Keratinocyte (primary cell): ENCODE results near the gene CLEC1B. TPM values are rescaled to one million over a fixed set of nuclear protein-coding genes. Genes with fewer than 3 reads are reported as not detected.

Source experiments
- DNase-seq: peaks from one replicate; pipeline ENCODE4 v3.0.0-alpha.2; 2011; ENCODE audit warnings: low read depth, missing footprints, low spot score
- FAIRE-seq: peaks from 2 replicates; lab custom pipeline; 2011; peaks lifted over from hg19 to GRCh38; lab: Jason Lieb, UNC
- H2AFZ ChIP-seq: 2 replicates; pipeline ENCODE4 v1.6.0; 2012; ENCODE audit warnings: low read length, control low read depth, inconsistent platforms; ENCODE audit not compliant: control insufficient read depth
- H3K27ac ChIP-seq: 2 replicates; pipeline ENCODE4 v1.5.1; 2011; ENCODE audit warnings: low read length; ENCODE audit not compliant: control insufficient read depth, insufficient read depth
- H3K27me3 ChIP-seq: 3 replicates; pipeline ENCODE4 v1.6.0; 2011; ENCODE audit warnings: low read length; ENCODE audit not compliant: control insufficient read depth, insufficient read depth; ENCODE audit errors: extremely low read depth
- H3K36me3 ChIP-seq, 2 experiments: 2 replicates in 1 of 2; 3 replicates in 1 of 2; pipeline ENCODE4 v1.5.1; 2011; ENCODE audit warnings: low read length in 2 of 2, mild to moderate bottlenecking in 1 of 2; ENCODE audit not compliant: control insufficient read depth in 2 of 2, insufficient read depth in 2 of 2; ENCODE audit errors: extremely low read depth in 1 of 2
- H3K4me1 ChIP-seq: 3 replicates; pipeline ENCODE4 v1.5.1; 2011; ENCODE audit warnings: low read length; ENCODE audit not compliant: control insufficient read depth, insufficient read depth; ENCODE audit errors: extremely low read depth
- H3K4me2 ChIP-seq: 3 replicates; pipeline ENCODE4 v1.6.0; 2011; ENCODE audit warnings: low read depth, low read length; ENCODE audit not compliant: control insufficient read depth, insufficient read depth; ENCODE audit errors: extremely low read depth
- H3K4me3 ChIP-seq, 3 experiments: fragments of 200-600 bp in 1 of 3; sonication (generic) in 1 of 3; 2 replicates in 2 of 3; 3 replicates in 1 of 3; pipeline ENCODE4 v1.5.1; 2011 to 2016; ENCODE audit warnings: low read length in 3 of 3, mild to moderate bottlenecking in 3 of 3, control low read depth in 2 of 3, inconsistent platforms in 1 of 3, low read depth in 1 of 3, mixed read lengths in 1 of 3, mixed run types in 1 of 3, moderate library complexity in 1 of 3; ENCODE audit not compliant: control insufficient read depth in 2 of 3, insufficient read depth in 2 of 3; ENCODE audit errors: extremely low read depth in 1 of 3
- H3K79me2 ChIP-seq: 2 replicates; pipeline ENCODE4 v1.6.0; 2012; ENCODE audit warnings: low read length; ENCODE audit not compliant: control insufficient read depth, insufficient read depth
- H3K9ac ChIP-seq: 3 replicates; pipeline ENCODE4 v1.6.0; 2011; ENCODE audit warnings: low read length; ENCODE audit not compliant: control insufficient read depth, insufficient read depth; ENCODE audit errors: extremely low read depth
- H3K9me1 ChIP-seq: 3 replicates; pipeline ENCODE4 v1.6.0; 2011; ENCODE audit warnings: low read length; ENCODE audit not compliant: control insufficient read depth, insufficient read depth; ENCODE audit errors: extremely low read depth
- H3K9me3 ChIP-seq: 2 replicates; pipeline ENCODE4 v1.5.1; 2012; ENCODE audit warnings: low read depth, low read length; ENCODE audit not compliant: control insufficient read depth
- H4K20me1 ChIP-seq: 3 replicates; pipeline ENCODE4 v1.6.0; 2011; ENCODE audit warnings: low read length; ENCODE audit not compliant: control insufficient read depth, insufficient read depth; ENCODE audit errors: extremely low read depth
- EZH2 ChIP-seq: IDR thresholded peaks from one replicate; pipeline ENCODE4 v1.6.1; 2012; ENCODE audit warnings: inconsistent platforms, mild to moderate bottlenecking, low read length, moderate library complexity
- dilution Hi-C: fragments of 300-500 bp; cut with MboI; formaldehyde crosslinking; loops from one replicate; pipeline ENCODE4 v1.7.0; 2020; ENCODE audit warnings: low sequenced_read_pairs; ENCODE audit not compliant: extremely low pct_ligation_motif_present
- polyA plus RNA-seq, 5 experiments: library from polyadenylated mRNA; depleted of rRNA in 3 of 5; stranded (reverse) in 3 of 5; stranded (forward) in 1 of 5; unstranded in 1 of 5; fragments of >200 nt; gene quantifications; 1 replicate in 1 of 5; 2 replicates in 3 of 5; 3 replicates in 1 of 5; pipeline versions ENCODE4 v1.2.1 to v1.2.3, GENCODE V29; 2011 to 2012; ENCODE audit warnings: missing spikeins in 2 of 5, low read depth in 1 of 5, low replicate concordance in 1 of 5
- TF ChIP-seq, protein P1 (sequence below), 3 experiments: IDR thresholded peaks in 1 of 3; conservative IDR thresholded peaks in 1 of 3; optimal IDR thresholded peaks in 1 of 3; 2 replicates in 2 of 3; 3 replicates in 1 of 3; pipeline versions ENCODE3 to v1.5.1; 2011; ENCODE audit warnings: low read length in 3 of 3, mild to moderate bottlenecking in 3 of 3, moderate library complexity in 2 of 3, control low read depth in 1 of 3, inconsistent platforms in 1 of 3; ENCODE audit not compliant: insufficient read depth in 2 of 3; ENCODE audit errors: extremely low read depth in 1 of 3

Gene CLEC1B
- polyA plus RNA-seq, 1 donor (not counting 4 experiments of a cell fraction or from before 2014, with no cell fraction given): not detected

DNA sequence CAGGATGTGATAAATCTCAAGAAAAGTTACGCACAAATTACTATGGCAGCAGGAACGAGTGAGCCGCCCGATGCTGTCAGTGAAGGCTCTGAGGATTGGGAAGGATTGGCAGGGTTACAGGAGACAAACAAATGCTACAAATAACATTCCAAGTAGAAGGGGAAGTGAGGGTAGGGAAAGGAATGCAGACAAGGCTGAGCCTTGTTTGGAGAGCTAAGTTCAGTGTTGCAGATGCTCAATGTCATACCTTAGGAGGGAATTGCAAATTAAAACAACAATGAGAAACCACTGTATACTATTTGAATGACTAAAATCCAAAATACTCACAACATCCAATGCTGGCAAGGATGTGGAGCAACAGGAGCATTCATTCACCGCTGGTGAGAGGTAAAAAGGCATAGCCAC lies 32.9 kb upstream of the CLEC1B start:
- H3K4me3 ChIP-seq: no peak overlapping the region
- DNase-seq: peak; percentile 21
- no peaks in the 10 kb centered on the region for H3K79me2 ChIP-seq
- FAIRE-seq: peak; percentile 81
- H3K4me1 ChIP-seq: peaks cover 11% of the 10 kb centered on the region
- no peaks in the 10 kb centered on the region for H3K9me3 ChIP-seq
- TF ChIP-seq, protein P1, sequence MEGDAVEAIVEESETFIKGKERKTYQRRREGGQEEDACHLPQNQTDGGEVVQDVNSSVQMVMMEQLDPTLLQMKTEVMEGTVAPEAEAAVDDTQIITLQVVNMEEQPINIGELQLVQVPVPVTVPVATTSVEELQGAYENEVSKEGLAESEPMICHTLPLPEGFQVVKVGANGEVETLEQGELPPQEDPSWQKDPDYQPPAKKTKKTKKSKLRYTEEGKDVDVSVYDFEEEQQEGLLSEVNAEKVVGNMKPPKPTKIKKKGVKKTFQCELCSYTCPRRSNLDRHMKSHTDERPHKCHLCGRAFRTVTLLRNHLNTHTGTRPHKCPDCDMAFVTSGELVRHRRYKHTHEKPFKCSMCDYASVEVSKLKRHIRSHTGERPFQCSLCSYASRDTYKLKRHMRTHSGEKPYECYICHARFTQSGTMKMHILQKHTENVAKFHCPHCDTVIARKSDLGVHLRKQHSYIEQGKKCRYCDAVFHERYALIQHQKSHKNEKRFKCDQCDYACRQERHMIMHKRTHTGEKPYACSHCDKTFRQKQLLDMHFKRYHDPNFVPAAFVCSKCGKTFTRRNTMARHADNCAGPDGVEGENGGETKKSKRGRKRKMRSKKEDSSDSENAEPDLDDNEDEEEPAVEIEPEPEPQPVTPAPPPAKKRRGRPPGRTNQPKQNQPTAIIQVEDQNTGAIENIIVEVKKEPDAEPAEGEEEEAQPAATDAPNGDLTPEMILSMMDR (optimal IDR thresholded peaks at IDR 0.05 in 1 of 3, IDR thresholded peaks at IDR 0.05 in 1 of 3, conservative IDR thresholded peaks at IDR 0.05 in 1 of 3; ENCODE audit: extremely low read depth in 1 of 3, insufficient read depth in 2 of 3, low read length in 3 of 3): no peak
- TF ChIP-seq EZH2: no peak
- no peak overlapping the region for H3K9ac ChIP-seq
- no peaks in the 10 kb centered on the region for H4K20me1 ChIP-seq
- H3K27ac ChIP-seq: peak overlapping the region; percentile 20
- no peak overlapping the region for H2AFZ ChIP-seq
- peak overlapping the region; percentile 16 for H3K4me2 ChIP-seq
- H3K27me3 ChIP-seq: no peaks in the 10 kb centered on the region
- H3K36me3 ChIP-seq: no peaks in the 10 kb centered on the region
- dilution Hi-C loops: no loop called here
- H3K9me1 ChIP-seq: no peaks in the 10 kb centered on the region

DNA sequence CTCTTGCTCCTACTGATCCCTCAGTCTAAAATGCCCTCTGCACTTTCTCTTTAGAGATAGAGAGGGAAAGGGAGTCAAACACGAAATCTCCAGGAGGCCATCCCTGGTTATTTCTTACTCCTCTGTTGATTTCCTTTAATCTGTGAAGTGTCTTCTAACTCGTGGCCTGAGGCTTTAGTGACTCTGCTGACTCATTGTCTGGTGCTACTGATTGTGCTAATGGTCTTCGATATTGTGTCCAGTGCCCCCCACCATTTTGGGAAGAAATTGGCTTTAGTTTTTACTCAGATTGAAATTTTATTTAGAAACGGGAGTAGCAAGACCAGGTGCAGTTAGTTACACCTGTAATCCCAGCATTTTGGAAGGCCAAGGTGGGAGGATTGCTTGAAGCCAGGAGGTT lies 32.4 kb upstream of the CLEC1B start:
- H2AFZ ChIP-seq: no peak overlapping the region
- H3K79me2 ChIP-seq: no peaks in the 10 kb centered on the region
- H3K4me3 ChIP-seq: no peak overlapping the region
- no peak for TF ChIP-seq EZH2
- TF ChIP-seq, protein P1 (optimal IDR thresholded peaks at IDR 0.05 in 1 of 3, IDR thresholded peaks at IDR 0.05 in 1 of 3, conservative IDR thresholded peaks at IDR 0.05 in 1 of 3; ENCODE audit: extremely low read depth in 1 of 3, insufficient read depth in 2 of 3, low read length in 3 of 3): no peak
- dilution Hi-C loops: no loop called here
- no peaks in the 10 kb centered on the region for H3K9me3 ChIP-seq
- no peaks in the 10 kb centered on the region for H3K9me1 ChIP-seq
- peak overlapping the region; percentile 16 for H3K4me2 ChIP-seq
- no peak overlapping the region for H3K9ac ChIP-seq
- no peaks in the 10 kb centered on the region for H3K27me3 ChIP-seq
- no peaks in the 10 kb centered on the region for H4K20me1 ChIP-seq
- peak overlapping the region; percentile 20 for H3K27ac ChIP-seq
- DNase-seq: no peak
- FAIRE-seq: peak; percentile 36
- H3K36me3 ChIP-seq: no peaks in the 10 kb centered on the region
- peaks cover 11% of the 10 kb centered on the region for H3K4me1 ChIP-seq
